Tibial artery (tissue), 4 donors: ENCODE measurements around the gene CXCL13.
"Not testable (repeated sequence)": the region's sequence is repeated elsewhere in the genome, so short reads cannot be mapped to it uniquely, and the experiment has no call there.

Experiments
- DNase-seq, 2 donors: peaks; one replicate each; pipeline ENCODE4 v3.0.0-alpha.2; 2019
- H3K27ac ChIP-seq, 2 donors: fragments of 200-600 bp; sonication (generic) in 1 of 2; 1 replicate in 1 of 2; 2 replicates in 1 of 2; pipeline ENCODE4 v1.5.1; 2018 to 2019; ENCODE audit warnings: mild to moderate bottlenecking in 1 of 2
- H3K27me3 ChIP-seq, 2 donors: fragments of 200-600 bp; sonication (generic) in 1 of 2; one replicate each; pipeline versions ENCODE4 v1.5.1 to v1.6.0; 2016 to 2019
- H3K36me3 ChIP-seq, 3 donors: fragments of 200-600 bp; sonication (generic) in 2 of 3; one replicate each; pipeline ENCODE4 v1.5.1; 2016 to 2019; ENCODE audit warnings: mild to moderate bottlenecking in 2 of 3
- H3K4me1 ChIP-seq, 4 donors: fragments of 200-600 bp; sonication (generic) in 2 of 4; 1 replicate in 3 of 4; 2 replicates in 1 of 4; pipeline ENCODE4 v1.5.1; 2016 to 2019
- H3K4me3 ChIP-seq, 2 donors: fragments of 200-600 bp; sonication (generic) in 1 of 2; 1 replicate in 1 of 2; 2 replicates in 1 of 2; pipeline ENCODE4 v1.5.1; 2018 to 2019; ENCODE audit warnings: mild to moderate bottlenecking in 2 of 2
- H3K9me3 ChIP-seq, 3 donors: fragments of 200-600 bp; sonication (generic) in 1 of 3; one replicate each; pipeline ENCODE4 v1.5.1; 2016 to 2019
- CTCF ChIP-seq, 2 experiments: fragments of 200-600 bp in 1 of 2; fragments of 450-650 bp in 1 of 2; IDR thresholded peaks; one replicate each; pipeline ENCODE4 v1.5.1; 2017 to 2019; ENCODE audit warnings: antibody characterized with exemption in 2 of 2, mild to moderate bottlenecking in 1 of 2, moderate library complexity in 1 of 2
- intact Hi-C: fragments of 100-400 bp; cut with DNase I; formaldehyde crosslinking; loops from one replicate; pipeline ENCODE4 v1.15.0; 2023; ENCODE audit warnings: low total_unique reads

Gene CXCL13

GRCh38 chr4:77651820-77652219 is 46.2 kb downstream of the CXCL13 start:
- TF ChIP-seq CTCF (IDR thresholded peaks at IDR 0.05) = no peak
- no peak for DNase-seq
- H3K27ac ChIP-seq = no peak overlapping the region
- peaks cover 0 to 1% (median 0%) of the 10 kb centered on the region in 3 donors for H3K9me3 ChIP-seq
- intact Hi-C loops = no loop called here
- H3K4me3 ChIP-seq = no peak overlapping the region
- H3K27me3 ChIP-seq = peaks cover 0 to 5% of the 10 kb centered on the region in 2 donors
- H3K36me3 ChIP-seq = no peaks in the 10 kb centered on the region
- no peaks in the 10 kb centered on the region for H3K4me1 ChIP-seq

GRCh38 chr4:77652237-77652897 is 46.7 kb downstream of the CXCL13 start:
- intact Hi-C loops = no loop called here
- no peak overlapping the region for H3K27ac ChIP-seq
- no peak for TF ChIP-seq CTCF (IDR thresholded peaks at IDR 0.05)

GRCh38 chr4:77653162-77653758 is 47.6 kb downstream of the CXCL13 start:
- Histone ChIP-seq H3K36me3 (no peaks in the 10 kb centered on the region), H3K9me3 (no peaks in the 10 kb centered on the region), H3K4me1 (no peaks in the 10 kb centered on the region), H3K4me3 (no peak overlapping the region), H3K27ac (no peak overlapping the region), H3K27me3 (peaks cover 0 to 5% of the 10 kb centered on the region in 2 donors)
- DNase-seq = no peak
- TF ChIP-seq CTCF (IDR thresholded peaks at IDR 0.05) = no peak
- intact Hi-C loops = no loop called here

More at GRCh38 chr4:77652237-77652897, 46.7 kb downstream of the CXCL13 start:
- no peak overlapping the region for H3K4me3 ChIP-seq
- H3K4me1 ChIP-seq = no peaks in the 10 kb centered on the region
- DNase-seq = no peak
- no peaks in the 10 kb centered on the region for H3K9me3 ChIP-seq
- peaks cover 0 to 5% of the 10 kb centered on the region in 2 donors for H3K27me3 ChIP-seq
- H3K36me3 ChIP-seq = no peaks in the 10 kb centered on the region

- H3K27ac ChIP-seq, intact Hi-C loops, H3K4me3 ChIP-seq: not testable (repeated sequence)
These were observed 54.7 kb downstream of the CXCL13 start for GRCh38 chr4:77660318-77660717.

More at GRCh38 chr4:77660318-77660717, 54.7 kb downstream of the CXCL13 start:
- H3K4me1 ChIP-seq, H3K27me3 ChIP-seq, H3K36me3 ChIP-seq, H3K9me3 ChIP-seq, DNase-seq: not testable (repeated sequence)
